ENCODE results near the gene ELF4.

ELF4 gene

DNA sequence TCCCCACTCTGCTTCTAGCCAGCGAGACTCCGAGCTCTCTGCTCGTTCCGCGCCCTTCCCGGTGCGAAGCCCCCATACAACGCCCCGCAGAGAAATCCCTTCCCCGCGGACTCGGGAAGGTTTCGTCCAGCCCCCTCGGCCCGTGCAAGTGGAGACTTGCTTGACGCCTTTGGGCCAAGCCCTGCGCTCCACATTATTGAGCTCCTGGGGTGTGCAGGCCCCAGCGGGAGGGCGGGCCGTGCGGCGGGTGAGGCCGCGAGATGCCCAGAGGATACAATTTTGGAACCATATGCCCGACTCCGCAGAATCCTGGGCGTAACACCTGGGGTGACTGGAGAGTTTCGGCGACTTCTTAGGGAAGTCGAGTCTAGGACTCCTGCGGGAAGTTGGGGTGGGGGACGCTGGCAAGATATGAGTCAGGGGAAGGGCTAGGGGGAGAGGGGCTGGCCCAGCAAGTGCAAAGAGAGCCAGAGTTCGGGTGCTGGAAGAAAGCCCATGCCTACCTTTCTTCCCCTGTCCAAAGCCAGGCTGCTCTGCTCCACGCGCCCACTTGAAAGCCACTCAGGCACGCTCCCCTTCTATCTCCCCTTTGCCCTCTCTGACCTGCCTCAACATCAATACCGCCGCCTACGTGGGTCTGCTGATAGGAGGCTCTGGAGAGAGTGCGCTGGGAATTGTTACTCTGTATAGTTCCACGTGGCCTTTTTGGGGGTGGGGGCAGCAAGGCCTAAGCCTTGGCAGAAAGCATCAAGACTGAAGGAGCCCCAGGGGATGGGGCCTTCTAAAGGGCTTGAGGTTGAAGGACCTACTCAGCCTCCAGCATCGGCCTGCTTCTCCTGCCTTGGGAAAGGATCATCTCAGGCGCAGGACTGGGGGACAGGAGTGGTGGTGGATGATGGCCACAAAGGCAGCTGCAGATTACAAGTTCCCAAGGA lies 1.2 kb upstream of the ELF4 start:
- no peak for DNase-seq

DNA sequence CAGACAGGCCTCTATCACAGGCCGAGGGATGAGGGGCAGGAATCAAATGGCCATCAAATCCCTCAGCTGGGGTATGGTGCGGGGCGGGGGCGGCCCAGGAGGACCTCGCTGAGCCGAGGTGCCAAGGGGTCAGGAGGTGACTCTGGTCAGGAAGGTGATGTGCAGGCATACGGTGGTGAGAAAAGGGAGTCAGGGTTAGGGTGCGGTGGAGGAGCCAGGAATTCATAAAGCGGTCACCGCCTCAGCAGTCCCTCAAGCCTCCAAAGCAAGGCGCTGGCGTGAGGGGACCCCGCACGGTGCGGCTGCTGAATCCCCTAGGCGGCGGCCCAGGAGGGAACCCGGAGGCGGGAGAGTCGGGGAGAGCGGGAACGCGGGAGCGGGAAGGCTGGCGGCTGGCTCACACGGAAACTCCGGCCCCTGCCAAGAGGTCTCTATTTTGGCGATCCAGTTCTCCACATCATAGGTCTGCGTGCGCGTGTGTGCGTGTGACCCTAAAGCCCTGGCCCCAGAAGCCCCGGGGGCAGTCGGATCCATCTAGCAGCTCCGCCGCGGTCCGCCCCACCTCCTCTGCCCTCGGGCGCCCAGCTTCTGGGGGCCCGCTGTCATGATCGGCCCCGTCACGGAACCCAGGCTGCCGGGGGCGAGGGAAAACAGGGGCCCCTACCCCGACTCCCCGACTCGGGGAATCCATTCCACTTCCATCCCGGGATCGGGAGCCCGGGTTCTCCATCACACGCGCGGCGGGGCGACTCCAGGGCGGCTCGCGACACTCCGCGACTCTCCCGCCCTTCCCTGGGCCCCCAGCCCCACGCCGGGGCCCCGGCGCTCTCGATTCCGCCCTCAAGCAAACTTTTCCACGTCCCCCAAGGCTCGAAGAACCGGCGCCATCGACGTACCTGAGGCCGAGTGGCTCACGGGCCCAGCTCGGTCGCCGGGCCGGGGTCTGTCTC lies 593 bp downstream of the ELF4 start:
- DNase-seq, result peak; percentile 14

- peak; percentile 56 for DNase-seq
These were observed 1.5 kb downstream of the ELF4 start for GRCh38 chrX:130108647-130109428.

GRCh38 chrX:130106071-130106470 lies 4.2 kb downstream of the ELF4 start:
- DNase-seq, result no peak

DNA sequence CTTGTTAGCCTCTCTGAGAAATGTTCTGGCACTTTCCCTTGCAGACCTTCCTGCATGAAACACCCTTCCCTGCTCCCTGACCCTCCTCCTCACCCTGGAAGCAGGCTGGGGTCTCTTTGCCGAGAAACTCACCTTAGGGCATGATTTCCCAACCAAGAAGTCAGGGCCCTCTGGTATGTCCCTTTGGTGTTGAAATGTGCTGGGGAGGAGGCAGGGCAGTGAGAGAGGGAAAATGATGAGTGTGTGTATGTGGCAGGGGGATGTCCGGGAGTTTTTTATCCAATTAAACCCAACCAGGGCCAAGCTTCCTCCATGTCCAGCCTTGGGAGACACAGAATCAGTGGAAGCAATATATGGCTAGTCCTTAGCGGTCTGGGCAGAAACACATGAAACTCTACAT lies 5.1 kb downstream of the ELF4 start:
- DNase-seq, result no peak

GRCh38 chrX:130103605-130104004 lies 6.7 kb downstream of the ELF4 start:
- DNase-seq, result no peak

GRCh38 chrX:130100180-130100579 lies 10.1 kb downstream of the ELF4 start:
- DNase-seq, result no peak

- DNase-seq, result no peak
These were observed 12.1 kb downstream of the ELF4 start for GRCh38 chrX:130098210-130098552.

DNA sequence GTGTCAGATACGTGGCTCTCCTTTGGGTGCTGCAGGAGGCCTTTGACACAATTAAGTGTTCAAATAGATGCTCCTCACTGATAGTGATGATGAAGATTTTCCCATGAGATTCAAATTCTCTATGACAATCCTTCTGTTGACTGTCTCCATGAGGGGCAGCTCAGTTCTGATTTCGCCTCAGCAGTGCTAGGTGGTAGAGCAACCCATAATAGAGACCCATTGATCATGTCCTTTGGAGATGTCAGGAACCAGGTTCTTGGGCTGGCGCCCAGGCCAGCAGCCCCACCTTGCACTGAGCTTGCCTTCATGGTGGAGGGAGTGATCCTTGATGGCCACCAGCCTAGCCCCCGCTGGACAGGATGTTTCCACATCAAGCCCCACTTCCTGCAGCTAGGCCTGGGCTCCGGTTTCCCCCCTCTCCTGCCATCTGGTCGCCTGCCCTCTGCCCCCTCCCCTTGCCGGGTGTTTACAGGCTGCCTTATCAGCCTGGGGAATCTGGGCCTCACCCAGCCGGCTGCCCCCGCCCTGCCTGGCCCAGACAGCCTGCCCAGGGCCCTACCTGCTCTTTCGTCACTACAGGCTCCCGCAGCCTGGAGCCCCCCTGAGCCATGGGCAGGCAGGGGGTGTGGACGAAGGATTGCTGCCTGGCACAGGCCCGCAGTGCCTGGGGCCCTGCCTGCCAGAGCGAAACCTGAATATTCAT lies 12.6 kb downstream of the ELF4 start:
- peak; percentile 44 for DNase-seq

GRCh38 chrX:130095249-130096030 lies 14.9 kb downstream of the ELF4 start:
- DNase-seq, result no peak

DNA sequence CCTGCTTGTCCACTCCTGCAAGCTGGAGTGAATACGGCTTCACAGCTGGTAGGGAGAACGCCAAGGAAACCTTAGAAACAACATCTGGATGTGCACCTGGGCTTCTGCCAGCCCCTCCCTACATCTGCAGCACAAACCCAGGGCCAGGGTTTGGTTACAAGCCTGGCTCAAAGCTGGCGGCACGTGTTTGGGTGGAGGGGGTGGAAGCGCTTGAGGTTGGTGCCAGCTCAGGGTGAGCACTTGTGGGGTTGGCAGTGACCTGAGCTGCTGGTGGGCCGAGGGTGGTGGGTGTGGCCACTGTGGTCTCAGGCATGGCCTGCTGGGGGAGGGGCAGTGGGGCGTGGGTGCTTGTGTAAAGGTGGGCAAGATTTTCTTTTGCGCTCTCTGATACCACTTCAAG lies 15.6 kb downstream of the ELF4 start:
- DNase-seq, result no peak

DNA sequence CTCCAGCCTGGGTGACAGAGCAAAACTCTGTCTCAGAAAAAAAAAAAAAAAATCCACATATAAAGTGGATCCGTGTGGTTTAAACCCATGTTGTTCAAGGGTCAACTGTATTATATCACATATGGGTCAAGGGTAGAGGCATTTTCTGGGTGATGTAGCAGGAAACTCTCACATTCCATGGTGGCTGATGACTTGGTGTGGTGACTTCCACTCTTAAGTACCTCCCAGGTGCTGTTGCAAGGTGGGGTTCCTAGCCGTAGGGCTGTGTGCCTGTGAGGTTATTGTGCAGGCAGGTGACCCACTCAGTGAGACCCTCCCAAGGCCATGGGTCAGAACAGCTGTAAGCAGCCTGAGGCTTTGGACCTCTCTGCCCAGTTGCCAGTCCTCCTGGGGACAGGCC lies 17.0 kb downstream of the ELF4 start:
- DNase-seq, result no peak

- peak; percentile 87 for DNase-seq
These were observed 18.2 kb downstream of the ELF4 start for GRCh38 chrX:130091980-130092522.

DNA sequence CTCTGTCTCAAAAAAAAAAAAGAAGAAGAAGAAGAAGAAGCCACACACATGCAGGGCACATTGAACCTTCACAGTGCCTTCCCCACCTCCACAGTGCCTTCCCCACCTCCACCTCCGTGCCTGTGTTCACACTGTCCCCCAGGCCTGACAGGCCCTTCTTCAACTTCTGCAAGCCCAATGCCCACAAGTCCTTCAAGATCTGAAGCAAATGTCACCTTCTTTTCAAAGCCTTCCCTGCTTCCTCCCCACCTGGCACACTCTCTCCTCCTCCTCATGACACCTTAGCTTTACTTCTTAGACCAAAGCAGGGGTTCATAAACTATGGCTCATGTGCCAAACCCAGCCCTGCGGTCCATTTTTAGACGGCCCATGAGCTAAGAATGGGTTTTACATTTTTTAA lies 19.9 kb downstream of the ELF4 start:
- DNase-seq, result no peak

GRCh38 chrX:130086447-130087206 lies 23.7 kb downstream of the ELF4 start:
- peak; percentile 78 for DNase-seq

DNA sequence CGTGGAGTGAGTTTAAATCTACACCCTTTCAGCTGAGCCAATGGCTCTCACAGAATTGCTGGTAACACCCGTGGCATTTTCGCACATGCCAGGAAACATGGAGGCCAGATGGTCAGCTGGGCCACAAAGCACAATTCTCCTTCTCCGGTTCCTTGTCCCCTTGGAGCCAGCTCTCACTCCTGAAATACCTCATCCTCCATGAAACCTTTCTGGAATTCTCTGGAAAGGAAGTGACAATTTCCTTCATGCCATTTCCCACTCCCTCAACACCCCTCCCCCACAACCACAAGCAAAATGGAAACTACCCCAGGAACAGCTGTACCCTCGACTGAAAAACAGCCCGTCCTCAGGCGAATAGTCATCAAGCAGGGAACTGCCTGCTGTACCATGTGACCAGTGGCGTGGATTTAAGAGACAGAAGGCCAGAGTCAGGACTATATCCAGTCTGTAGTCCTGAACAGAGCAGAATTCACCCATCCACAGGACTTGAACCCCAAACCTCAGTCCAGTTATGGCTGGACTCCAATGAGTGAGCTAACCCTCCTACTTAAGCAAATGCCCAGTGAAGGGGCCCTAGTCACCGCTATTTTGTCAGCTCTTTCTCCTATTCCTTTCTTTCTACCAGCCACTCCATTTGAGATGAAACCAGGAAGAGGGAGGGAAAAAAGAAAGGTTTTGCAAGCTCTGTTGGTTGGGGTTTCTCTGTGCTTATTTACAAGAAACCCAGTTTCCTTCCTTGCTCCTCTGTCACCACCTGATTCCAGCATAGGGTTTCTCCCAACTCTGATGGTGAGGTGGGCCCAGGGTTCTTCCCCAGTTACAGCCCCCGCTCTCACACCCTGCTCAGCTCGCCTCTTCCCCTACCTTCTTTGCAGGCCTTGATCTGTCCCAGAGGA lies 24.5 kb downstream of the ELF4 start:
- no peak for DNase-seq

GRCh38 chrX:130084631-130085237 lies 25.6 kb downstream of the ELF4 start:
- DNase-seq, result no peak

DNA sequence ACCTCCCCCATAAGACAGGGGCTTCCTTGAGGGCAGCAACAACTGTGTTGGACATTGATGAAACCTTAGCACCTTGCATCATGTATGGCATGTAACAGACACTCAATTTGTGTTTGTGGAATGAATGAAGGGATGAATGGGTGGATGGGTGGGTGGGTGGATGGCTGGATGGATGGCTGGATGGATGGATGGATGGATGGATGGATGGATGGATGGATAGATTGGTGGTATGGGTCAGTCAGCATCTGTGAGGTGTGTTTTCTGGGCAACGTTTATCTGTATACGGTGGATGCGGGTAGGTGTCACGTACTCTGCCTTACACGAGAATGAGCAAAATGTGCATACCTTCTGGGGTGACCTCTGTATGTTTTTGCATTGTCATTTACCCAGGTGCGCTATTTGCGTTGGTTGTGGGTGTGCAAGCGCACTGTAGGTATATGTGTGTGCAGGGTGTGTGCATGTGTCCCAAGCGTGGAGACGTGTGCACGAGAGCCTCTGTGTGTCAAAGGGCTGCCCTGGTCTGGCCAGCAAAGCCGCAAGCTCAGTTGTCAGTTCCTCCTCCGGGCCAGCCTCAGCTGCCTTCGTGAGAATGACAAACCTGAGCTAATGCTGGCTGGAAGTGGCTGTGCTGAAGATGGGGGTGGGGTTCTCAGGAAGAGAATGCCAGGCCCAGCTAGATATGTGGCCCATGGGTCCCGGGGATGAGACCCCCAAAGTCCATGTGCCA lies 26.5 kb downstream of the ELF4 start:
- no peak for DNase-seq

All from CD4-positive, alpha-beta T cell treated with Interleukin-6 for 4 hours (primary cell).